ENCODE measurements around the gene CADM1. TPM values are rescaled to one million over a fixed set of nuclear protein-coding genes. Genes with fewer than 3 reads are reported as not detected.

The CADM1 gene
- total RNA-seq, 1 experiment from 2014 or later, result not detected

- DNase-seq (ENCODE audit: unreplicated experiment), result no peak
- no peaks in the 10 kb centered on the region for H3K4me1 Mint-ChIP-seq (ENCODE audit: insufficient read depth, unreplicated experiment)
- BruUV-seq (replicated peaks), result no TSS peak
- ChIA-PET POLR2A (interaction anchor here (0.6 kb wide), 1 partner anchor 1025 kb away, joined by 3 read pairs; no protein-coding TSS in a partner anchor), CTCF (interaction anchor here (0.7 kb wide), 1 partner anchor 14 kb away, joined by 3 read pairs; no protein-coding TSS in a partner anchor)
- no peaks in the 10 kb centered on the region for H3K36me3 Mint-ChIP-seq (ENCODE audit: insufficient read depth, unreplicated experiment)
- H3K27ac Mint-ChIP-seq (ENCODE audit: low read depth, unreplicated experiment), result no peak overlapping the region
- intact Hi-C loops (cut with micrococcal nuclease), result no loop called here
- H3K27me3 Mint-ChIP-seq (ENCODE audit: insufficient read depth, unreplicated experiment), result peaks cover 74% of the 10 kb centered on the region
- H3K4me3 Mint-ChIP-seq (ENCODE audit: unreplicated experiment), result no peak overlapping the region
- no peaks in the 10 kb centered on the region for H3K9me3 Mint-ChIP-seq (ENCODE audit: unreplicated experiment)
- no peak for TF ChIP-seq CTCF (IDR thresholded peaks at IDR 0.05; ENCODE audit: unreplicated experiment)
These were observed 24.0 kb upstream of the CADM1 start for GRCh38 chr11:115528225-115528624.

- DNase-seq (ENCODE audit: unreplicated experiment), result no peak
- Mint-ChIP-seq H3K27me3 (ENCODE audit: insufficient read depth, unreplicated experiment) (peaks cover 74% of the 10 kb centered on the region), H3K27ac (ENCODE audit: low read depth, unreplicated experiment) (no peak overlapping the region), H3K36me3 (ENCODE audit: insufficient read depth, unreplicated experiment) (no peaks in the 10 kb centered on the region), H3K4me3 (ENCODE audit: unreplicated experiment) (no peak overlapping the region), H3K4me1 (ENCODE audit: insufficient read depth, unreplicated experiment) (no peaks in the 10 kb centered on the region), H3K9me3 (ENCODE audit: unreplicated experiment) (no peaks in the 10 kb centered on the region)
- BruUV-seq (replicated peaks), result no TSS peak
- POLR2A ChIA-PET, result interaction anchor here (0.7 kb wide), 1 partner anchor 696 kb away, joined by 3 read pairs; no protein-coding TSS in a partner anchor
- CTCF ChIA-PET, result interaction anchor here (0.7 kb wide), 1 partner anchor 14 kb away, joined by 3 read pairs; no protein-coding TSS in a partner anchor
- intact Hi-C loops (cut with micrococcal nuclease), result no loop called here
- no peak for TF ChIP-seq CTCF (IDR thresholded peaks at IDR 0.05; ENCODE audit: unreplicated experiment)
These were observed 23.4 kb upstream of the CADM1 start for GRCh38 chr11:115527534-115528125.

DNA sequence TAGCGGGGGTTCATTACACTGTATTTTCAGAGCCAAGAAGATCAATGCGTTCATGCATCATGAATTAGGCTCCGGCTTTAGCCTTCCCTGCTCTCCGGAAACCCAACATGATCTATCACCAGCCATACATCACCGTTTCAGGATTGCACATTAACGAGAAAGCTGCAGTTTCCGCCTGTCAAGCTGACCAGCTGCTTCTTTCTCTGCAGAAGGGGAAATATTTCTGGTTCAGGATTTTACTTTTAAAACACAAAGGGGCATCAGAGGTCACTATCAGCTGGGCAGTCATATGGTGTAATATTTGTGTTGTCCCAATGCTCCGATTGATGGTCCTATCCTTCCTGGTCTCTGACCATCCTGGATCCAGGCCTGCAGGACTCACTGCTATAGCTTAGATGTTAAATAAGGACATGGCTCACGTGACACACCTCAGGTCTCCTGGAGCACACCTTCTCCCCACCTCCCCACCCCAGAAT, 21.4 kb upstream of the CADM1 start:
- intact Hi-C loops (cut with micrococcal nuclease), result no loop called here
- Mint-ChIP-seq H3K27me3 (ENCODE audit: insufficient read depth, unreplicated experiment) (peaks cover 74% of the 10 kb centered on the region), H3K9me3 (ENCODE audit: unreplicated experiment) (no peaks in the 10 kb centered on the region), H3K36me3 (ENCODE audit: insufficient read depth, unreplicated experiment) (no peaks in the 10 kb centered on the region), H3K4me1 (ENCODE audit: insufficient read depth, unreplicated experiment) (no peaks in the 10 kb centered on the region), H3K4me3 (ENCODE audit: unreplicated experiment) (no peak overlapping the region), H3K27ac (ENCODE audit: low read depth, unreplicated experiment) (no peak overlapping the region)
- CTCF ChIA-PET, result no interaction called here
- BruUV-seq (replicated peaks), result no TSS peak
- POLR2A ChIA-PET, result no interaction called here
- no peak for TF ChIP-seq CTCF (IDR thresholded peaks at IDR 0.05; ENCODE audit: unreplicated experiment)
- DNase-seq (ENCODE audit: unreplicated experiment), result no peak

DNA sequence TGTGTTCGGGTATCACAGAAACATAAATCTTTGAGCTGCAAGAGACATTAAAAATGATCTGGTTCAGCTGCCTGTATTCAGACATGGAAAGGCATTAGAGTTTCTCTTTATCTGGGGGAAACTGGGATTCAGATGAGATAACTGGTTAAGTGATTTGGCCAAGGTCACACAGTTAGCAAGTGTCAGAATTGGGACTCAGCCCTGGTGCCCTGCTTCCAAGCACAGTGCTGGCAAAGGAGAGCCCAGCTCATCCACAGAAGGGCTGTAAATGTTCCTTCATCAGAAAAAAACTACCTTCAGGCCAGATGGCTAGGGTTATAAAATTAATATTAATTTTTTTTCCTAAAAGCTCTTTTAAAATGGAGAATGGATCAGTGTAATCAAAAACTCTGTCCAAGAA, 20.4 kb upstream of the CADM1 start:
- TF ChIP-seq CTCF (IDR thresholded peaks at IDR 0.05; ENCODE audit: unreplicated experiment), result no peak
- no peaks in the 10 kb centered on the region for H3K9me3 Mint-ChIP-seq (ENCODE audit: unreplicated experiment)
- H3K27ac Mint-ChIP-seq (ENCODE audit: low read depth, unreplicated experiment), result no peak overlapping the region
- peaks cover 74% of the 10 kb centered on the region for H3K27me3 Mint-ChIP-seq (ENCODE audit: insufficient read depth, unreplicated experiment)
- H3K36me3 Mint-ChIP-seq (ENCODE audit: insufficient read depth, unreplicated experiment), result no peaks in the 10 kb centered on the region
- H3K4me1 Mint-ChIP-seq (ENCODE audit: insufficient read depth, unreplicated experiment), result no peaks in the 10 kb centered on the region
- intact Hi-C loops (cut with micrococcal nuclease), result no loop called here
- BruUV-seq (replicated peaks), result no TSS peak
- no peak for DNase-seq (ENCODE audit: unreplicated experiment)
- no peak overlapping the region for H3K4me3 Mint-ChIP-seq (ENCODE audit: unreplicated experiment)
- ChIA-PET POLR2A (no interaction called here), CTCF (interaction anchor here (0.6 kb wide), 1 partner anchor 20 kb away, joined by 3 read pairs; no protein-coding TSS in a partner anchor)
